ENCODE results near the gene TTC34.

Gene TTC34

GRCh38 chr1:2819831-2820730, 18.6 kb upstream of the TTC34 start:
- Histone ChIP-seq H3K4me3 (ENCODE audit: extremely low read depth, insufficient read depth, low read length, poor library complexity, severe bottlenecking) (no peak overlapping the region), H3K4me1 (ENCODE audit: control insufficient read depth, insufficient read depth, low read length, poor library complexity, severe bottlenecking) (no peaks in the 10 kb centered on the region), H3K27ac (ENCODE audit: low read depth, low read length, severe bottlenecking) (no peak overlapping the region), H3K36me3 (ENCODE audit: control insufficient read depth, insufficient read depth, low read length) (no peaks in the 10 kb centered on the region), H3K9me3 (ENCODE audit: control insufficient read depth, low read length) (peaks cover 39% of the 10 kb centered on the region)
- 87 to 94% methylated on average over 25 to 28 of the region's 31 CpGs for WGBS, 2 experiments (ENCODE audit: insufficient coverage in 2 of 2)

DNA sequence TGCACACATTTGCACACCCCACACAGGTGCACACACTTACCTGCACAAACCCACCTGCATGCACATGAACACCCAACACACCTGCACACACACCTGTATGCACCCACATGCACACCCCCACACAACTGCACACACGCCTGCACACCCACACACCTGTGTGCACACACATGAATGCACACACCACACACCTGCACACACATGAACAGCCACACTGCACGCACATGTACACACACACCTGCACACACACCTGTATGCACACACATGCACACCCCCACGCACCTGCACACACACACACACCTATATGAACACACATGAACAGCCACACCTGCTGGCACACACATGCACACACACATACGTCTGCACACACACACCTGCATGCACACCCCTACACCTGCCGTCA, 17.9 kb upstream of the TTC34 start:
- H3K36me3 ChIP-seq (ENCODE audit: control insufficient read depth, insufficient read depth, low read length): no peaks in the 10 kb centered on the region
- no peak overlapping the region for H3K4me3 ChIP-seq (ENCODE audit: extremely low read depth, insufficient read depth, low read length, poor library complexity, severe bottlenecking)
- H3K27ac ChIP-seq (ENCODE audit: low read depth, low read length, severe bottlenecking): no peak overlapping the region
- peaks cover 39% of the 10 kb centered on the region for H3K9me3 ChIP-seq (ENCODE audit: control insufficient read depth, low read length)
- WGBS, 2 experiments (ENCODE audit: insufficient coverage in 2 of 2): 74 to 89% methylated on average over 1 to 3 of the region's 5 CpGs
- H3K4me1 ChIP-seq (ENCODE audit: control insufficient read depth, insufficient read depth, low read length, poor library complexity, severe bottlenecking): no peaks in the 10 kb centered on the region

DNA sequence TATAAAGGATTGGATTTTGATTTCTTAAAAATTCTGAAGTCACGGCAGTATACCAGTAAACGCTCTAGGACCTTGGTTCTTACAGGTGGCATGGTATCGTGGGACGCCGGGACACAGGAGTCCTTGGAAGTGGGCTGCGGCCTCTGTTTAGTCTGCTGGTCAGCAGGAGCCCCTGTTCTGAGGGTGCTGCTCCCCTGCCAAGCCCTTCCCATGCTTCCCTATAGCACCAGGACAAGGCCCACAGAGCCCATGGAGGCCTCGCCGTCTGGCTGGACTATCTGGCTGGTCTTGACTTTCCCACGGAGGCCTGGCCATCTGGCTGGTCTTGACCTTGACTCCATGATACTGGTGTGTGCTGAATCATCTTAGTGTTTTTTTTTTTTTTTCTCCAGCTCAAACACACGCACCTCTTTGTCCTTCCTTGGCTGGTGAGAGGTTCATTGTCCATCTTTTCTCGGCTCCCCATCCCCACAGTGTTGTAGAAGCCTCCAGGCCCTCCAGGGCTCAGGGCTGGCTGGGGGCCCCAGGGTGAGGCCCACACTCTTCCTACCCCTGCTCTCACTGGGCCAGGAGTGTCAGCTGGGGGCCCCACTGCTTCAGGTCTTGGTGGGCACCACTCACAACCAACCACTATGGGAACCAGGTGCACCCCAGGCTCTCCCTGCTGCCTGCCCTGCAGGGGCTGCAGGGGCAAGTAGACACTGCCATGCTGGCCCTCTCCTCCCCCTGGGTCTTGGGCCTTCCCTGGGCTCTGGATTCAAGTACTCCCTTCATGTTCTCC, 16.5 kb upstream of the TTC34 start:
- WGBS, 2 experiments (ENCODE audit: insufficient coverage in 2 of 2): 86 to 91% methylated on average over 8 to 10 of the region's 11 CpGs
- Histone ChIP-seq H3K27ac (ENCODE audit: low read depth, low read length, severe bottlenecking) (no peak overlapping the region), H3K9me3 (ENCODE audit: control insufficient read depth, low read length) (peaks cover 31% of the 10 kb centered on the region)

GRCh38 chr1:2816786-2817185, 15.3 kb upstream of the TTC34 start:
- 87 to 88% methylated on average over 13 of the region's 15 CpGs for whole genome bisulfite sequencing, 2 experiments (ENCODE audit: insufficient coverage in 2 of 2)
- peaks cover 37% of the 10 kb centered on the region for H3K9me3 ChIP-seq (ENCODE audit: control insufficient read depth, low read length)
- H3K4me3 ChIP-seq (ENCODE audit: extremely low read depth, insufficient read depth, low read length, poor library complexity, severe bottlenecking): no peak overlapping the region
- H3K36me3 ChIP-seq (ENCODE audit: control insufficient read depth, insufficient read depth, low read length): no peaks in the 10 kb centered on the region
- H3K27ac ChIP-seq (ENCODE audit: low read depth, low read length, severe bottlenecking): no peak overlapping the region
- no peaks in the 10 kb centered on the region for H3K4me1 ChIP-seq (ENCODE audit: control insufficient read depth, insufficient read depth, low read length, poor library complexity, severe bottlenecking)

More for the DNA sequence above, 16.5 kb upstream of the TTC34 start:
- no peaks in the 10 kb centered on the region for H3K36me3 ChIP-seq (ENCODE audit: control insufficient read depth, insufficient read depth, low read length)
- H3K4me3 ChIP-seq (ENCODE audit: extremely low read depth, insufficient read depth, low read length, poor library complexity, severe bottlenecking): no peak overlapping the region
- H3K4me1 ChIP-seq (ENCODE audit: control insufficient read depth, insufficient read depth, low read length, poor library complexity, severe bottlenecking): no peaks in the 10 kb centered on the region

GRCh38 chr1:2815551-2815950, 14.1 kb upstream of the TTC34 start:
- no peak overlapping the region for H3K4me3 ChIP-seq (ENCODE audit: extremely low read depth, insufficient read depth, low read length, poor library complexity, severe bottlenecking)
- no peaks in the 10 kb centered on the region for H3K36me3 ChIP-seq (ENCODE audit: control insufficient read depth, insufficient read depth, low read length)
- no peak overlapping the region for H3K27ac ChIP-seq (ENCODE audit: low read depth, low read length, severe bottlenecking)
- WGBS, 2 experiments (ENCODE audit: insufficient coverage in 2 of 2): 75 to 77% methylated on average over 13 of the region's 15 CpGs
- H3K4me1 ChIP-seq (ENCODE audit: control insufficient read depth, insufficient read depth, low read length, poor library complexity, severe bottlenecking): no peaks in the 10 kb centered on the region
- peaks cover 36% of the 10 kb centered on the region for H3K9me3 ChIP-seq (ENCODE audit: control insufficient read depth, low read length)

- Histone ChIP-seq H3K27ac (ENCODE audit: low read depth, low read length, severe bottlenecking) (no peak overlapping the region), H3K4me1 (ENCODE audit: control insufficient read depth, insufficient read depth, low read length, poor library complexity, severe bottlenecking) (no peaks in the 10 kb centered on the region), H3K36me3 (ENCODE audit: control insufficient read depth, insufficient read depth, low read length) (no peaks in the 10 kb centered on the region), H3K9me3 (ENCODE audit: control insufficient read depth, low read length) (peaks cover 40% of the 10 kb centered on the region), H3K4me3 (ENCODE audit: extremely low read depth, insufficient read depth, low read length, poor library complexity, severe bottlenecking) (no peak overlapping the region)
- 83 to 92% methylated on average over 19 to 22 of the region's 24 CpGs for WGBS, 2 experiments (ENCODE audit: insufficient coverage in 2 of 2)
These were observed 13.1 kb upstream of the TTC34 start for GRCh38 chr1:2814511-2815075.

- Histone ChIP-seq H3K4me1 (ENCODE audit: control insufficient read depth, insufficient read depth, low read length, poor library complexity, severe bottlenecking) (no peaks in the 10 kb centered on the region), H3K36me3 (ENCODE audit: control insufficient read depth, insufficient read depth, low read length) (no peaks in the 10 kb centered on the region), H3K27ac (ENCODE audit: low read depth, low read length, severe bottlenecking) (no peak overlapping the region), H3K4me3 (ENCODE audit: extremely low read depth, insufficient read depth, low read length, poor library complexity, severe bottlenecking) (no peak overlapping the region), H3K9me3 (ENCODE audit: control insufficient read depth, low read length) (peaks cover 53% of the 10 kb centered on the region)
- WGBS, 2 experiments (ENCODE audit: insufficient coverage in 2 of 2): 86 to 87% methylated on average over 21 to 27 of the region's 34 CpGs
These were observed 11.6 kb upstream of the TTC34 start for GRCh38 chr1:2812939-2813653.

GRCh38 chr1:2812136-2812535, 10.6 kb upstream of the TTC34 start:
- no peak overlapping the region for H3K4me3 ChIP-seq (ENCODE audit: extremely low read depth, insufficient read depth, low read length, poor library complexity, severe bottlenecking)
- no peaks in the 10 kb centered on the region for H3K36me3 ChIP-seq (ENCODE audit: control insufficient read depth, insufficient read depth, low read length)
- 73% methylated on average over 2 to 3 of the region's 7 CpGs for WGBS, 2 experiments (ENCODE audit: insufficient coverage in 2 of 2)
- no peak overlapping the region for H3K27ac ChIP-seq (ENCODE audit: low read depth, low read length, severe bottlenecking)
- H3K4me1 ChIP-seq (ENCODE audit: control insufficient read depth, insufficient read depth, low read length, poor library complexity, severe bottlenecking): no peaks in the 10 kb centered on the region
- H3K9me3 ChIP-seq (ENCODE audit: control insufficient read depth, low read length): peaks cover 52% of the 10 kb centered on the region

DNA sequence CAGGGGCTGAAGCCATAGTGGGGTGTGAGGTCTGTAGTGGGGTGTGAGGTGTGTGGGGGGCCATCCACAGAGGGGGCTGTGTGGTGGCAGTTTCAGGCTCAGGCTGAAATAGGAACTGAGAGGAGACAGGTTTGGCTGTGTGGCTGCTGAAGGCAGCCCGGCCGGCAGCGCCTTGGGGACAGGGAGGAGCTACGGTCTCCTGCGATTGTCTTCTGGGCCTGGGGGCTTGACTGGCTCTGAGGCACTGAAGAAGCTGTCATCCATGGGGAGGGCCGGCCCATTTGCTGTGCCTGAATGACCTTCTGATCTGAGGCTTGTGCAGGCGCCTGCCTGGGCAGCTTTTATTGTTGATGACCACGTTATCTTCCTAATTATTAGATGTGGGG, 10.0 kb upstream of the TTC34 start:
- H3K36me3 ChIP-seq (ENCODE audit: control insufficient read depth, insufficient read depth, low read length): no peaks in the 10 kb centered on the region
- H3K27ac ChIP-seq (ENCODE audit: low read depth, low read length, severe bottlenecking): no peak overlapping the region
- H3K9me3 ChIP-seq (ENCODE audit: control insufficient read depth, low read length): peaks cover 58% of the 10 kb centered on the region
- WGBS, 2 experiments (ENCODE audit: insufficient coverage in 2 of 2): 79 to 85% methylated on average over 6 to 8 of the region's 8 CpGs
- no peaks in the 10 kb centered on the region for H3K4me1 ChIP-seq (ENCODE audit: control insufficient read depth, insufficient read depth, low read length, poor library complexity, severe bottlenecking)
- no peak overlapping the region for H3K4me3 ChIP-seq (ENCODE audit: extremely low read depth, insufficient read depth, low read length, poor library complexity, severe bottlenecking)

DNA sequence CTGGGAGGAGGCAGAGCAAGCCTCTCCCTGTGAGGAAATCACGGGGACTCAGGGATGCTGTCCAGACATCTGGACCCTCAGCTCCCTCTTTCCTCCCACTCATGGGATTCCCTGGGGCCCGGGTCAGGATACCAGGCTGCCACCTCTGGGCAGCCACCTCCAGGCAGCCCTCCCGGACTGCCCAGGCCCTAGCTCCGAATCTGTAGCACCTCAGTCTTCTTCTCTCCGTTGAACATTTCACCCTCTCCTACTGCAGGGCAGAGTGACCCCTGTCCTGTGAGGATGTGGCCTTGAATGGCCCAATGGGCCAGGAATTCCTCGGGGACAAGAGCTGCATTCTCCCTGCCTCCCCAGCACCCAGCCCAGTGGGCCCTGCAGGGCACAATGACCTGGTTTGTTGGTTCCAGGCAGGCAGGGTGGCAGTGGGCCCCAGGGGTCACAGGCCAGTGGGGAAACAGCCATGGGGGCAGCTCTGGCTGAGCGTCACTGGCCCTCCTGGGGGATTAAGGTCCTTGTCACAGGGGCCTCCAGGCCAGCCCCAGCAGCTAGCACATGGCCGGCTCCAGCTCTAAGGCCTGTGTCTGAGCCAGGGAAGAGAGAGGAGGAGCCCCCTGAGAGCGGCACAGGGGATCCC, 9.5 kb upstream of the TTC34 start:
- WGBS, 2 experiments (ENCODE audit: insufficient coverage in 2 of 2): 58 to 62% methylated on average over 7 to 9 of the region's 9 CpGs
- no peak overlapping the region for H3K4me3 ChIP-seq (ENCODE audit: extremely low read depth, insufficient read depth, low read length, poor library complexity, severe bottlenecking)

More for the DNA sequence above, 9.5 kb upstream of the TTC34 start:
- no peaks in the 10 kb centered on the region for H3K4me1 ChIP-seq (ENCODE audit: control insufficient read depth, insufficient read depth, low read length, poor library complexity, severe bottlenecking)
- no peak overlapping the region for H3K27ac ChIP-seq (ENCODE audit: low read depth, low read length, severe bottlenecking)
- peaks cover 62% of the 10 kb centered on the region for H3K9me3 ChIP-seq (ENCODE audit: control insufficient read depth, low read length)
- no peaks in the 10 kb centered on the region for H3K36me3 ChIP-seq (ENCODE audit: control insufficient read depth, insufficient read depth, low read length)
